22Rv1 (cell line): ENCODE data around the gene TMEM209.
"Not testable (repeated sequence)": the region's sequence is repeated elsewhere in the genome, so short reads cannot be mapped to it uniquely, and the experiment has no call there.

Experiments
- H3K27ac ChIP-seq: fragments of 450-650 bp; 2 replicates; pipeline ENCODE4 v1.5.1; 2017
- CTCF ChIP-seq: fragments of 450-650 bp; IDR thresholded peaks from 2 replicates; pipeline ENCODE4 v1.5.1; 2017; ENCODE audit warnings: mild to moderate bottlenecking
- ZFX ChIP-seq: fragments of 450-650 bp; IDR thresholded peaks from 2 replicates; pipeline ENCODE4 v1.6.1; 2017; ENCODE audit warnings: antibody characterized with exemption, borderline replicate concordance

The TMEM209 gene

DNA sequence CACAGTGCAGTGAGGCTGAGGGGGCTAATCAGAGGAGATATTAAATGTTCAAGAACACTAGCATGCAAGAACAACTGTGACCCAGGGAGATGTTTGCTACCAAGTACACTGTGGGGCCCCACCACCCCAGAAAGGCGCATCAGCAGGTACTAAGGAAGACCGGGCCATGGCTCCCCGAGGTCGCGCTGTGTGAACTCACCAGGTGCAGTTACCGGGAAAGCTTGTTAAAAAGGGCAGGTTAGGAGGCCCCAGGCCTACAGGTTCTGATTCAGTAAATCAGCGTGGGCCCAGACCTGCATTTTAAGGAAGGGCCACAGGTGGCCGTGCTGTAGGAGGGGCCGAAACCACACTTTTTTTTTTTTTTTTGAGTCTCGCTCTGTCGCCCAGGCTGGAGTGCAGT is 54.6 kb downstream of the TMEM209 start:
- H3K27ac ChIP-seq = no peak overlapping the region
- TF ChIP-seq CTCF = no peak
- no peak for TF ChIP-seq ZFX

DNA sequence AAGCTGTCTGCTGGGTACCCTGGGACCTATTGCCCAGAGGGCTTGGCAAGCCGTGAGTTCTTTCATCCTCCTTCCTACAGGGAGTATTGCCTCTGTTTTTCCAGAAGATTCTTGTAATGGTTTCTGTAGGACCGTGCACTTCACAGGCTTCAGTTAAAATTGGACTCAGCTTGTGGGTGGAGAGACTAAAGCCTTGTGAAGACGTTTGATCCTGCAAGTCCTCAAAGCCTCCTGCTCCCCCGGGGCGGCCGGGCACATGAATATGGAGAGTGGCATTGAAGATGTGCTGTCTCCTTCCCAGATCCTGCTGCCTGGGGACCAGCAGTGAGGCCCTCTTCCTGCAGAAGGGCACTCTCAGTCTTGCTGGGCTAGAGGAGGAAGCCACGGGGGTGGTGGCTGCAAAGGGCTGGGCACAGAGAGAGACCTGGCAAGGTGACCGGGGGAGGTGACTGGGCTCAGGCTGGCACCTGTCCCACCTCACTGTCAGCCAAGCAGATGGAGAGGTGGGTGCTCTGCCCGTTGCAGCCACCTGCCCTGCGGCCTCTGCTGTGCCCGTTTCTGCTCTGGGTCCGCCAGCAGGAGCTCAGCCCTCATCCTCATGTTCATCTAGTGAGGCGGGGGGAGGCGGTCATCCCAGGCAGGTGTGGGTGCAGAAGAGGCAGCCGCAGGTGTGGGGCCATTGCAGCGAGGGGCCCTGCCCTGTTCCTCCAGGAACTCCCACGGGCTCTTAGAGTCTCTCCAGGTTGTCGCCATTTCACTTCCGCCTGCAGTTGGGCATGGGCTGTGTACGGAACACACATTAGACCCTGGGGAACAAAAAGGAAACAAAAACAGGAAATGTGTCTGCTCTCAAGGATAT is 55.7 kb downstream of the TMEM209 start:
- H3K27ac ChIP-seq = no peak overlapping the region
- TF ChIP-seq ZFX (no peak), CTCF (no peak)

GRCh38 chr7:130148561-130148960 is 56.6 kb downstream of the TMEM209 start:
- no peak for TF ChIP-seq CTCF
- no peak for TF ChIP-seq ZFX
- H3K27ac ChIP-seq = no peak overlapping the region

GRCh38 chr7:130147710-130148325 is 57.4 kb downstream of the TMEM209 start:
- no peak overlapping the region for H3K27ac ChIP-seq
- TF ChIP-seq CTCF (no peak), ZFX (no peak)

DNA sequence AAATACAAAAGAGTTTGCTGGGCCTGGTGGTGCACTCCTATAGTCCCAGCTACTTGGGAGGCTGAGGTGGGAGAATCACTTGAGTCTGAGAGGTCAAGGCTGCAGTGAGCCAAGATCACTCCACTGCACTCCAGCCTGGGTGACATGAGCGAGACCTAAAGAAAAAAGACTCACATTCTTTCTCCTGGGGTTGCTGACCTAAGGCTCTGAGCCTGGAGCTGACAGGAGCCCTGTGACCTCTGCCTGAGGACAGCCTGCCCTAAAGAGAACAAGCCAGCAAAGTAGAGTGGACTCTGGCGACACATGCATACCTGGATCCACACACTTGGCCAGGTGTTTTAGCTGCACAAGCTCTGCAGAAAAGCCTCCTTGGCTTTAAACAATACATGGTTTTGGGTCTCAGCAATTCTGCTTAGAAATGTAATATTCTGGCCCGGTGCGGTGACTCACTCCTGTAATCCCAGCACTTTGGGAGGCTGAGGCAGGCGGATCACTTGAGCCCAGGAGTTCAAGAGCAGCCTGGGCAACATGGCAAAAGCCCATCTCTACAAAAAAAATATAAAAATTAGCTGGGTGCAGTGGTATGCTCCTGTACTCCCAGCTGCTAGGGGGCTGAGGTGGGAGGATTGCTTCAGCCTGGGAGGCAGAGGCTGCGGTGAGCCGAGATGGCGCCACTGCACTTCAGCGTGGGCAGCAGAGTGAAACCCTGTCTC is 58.4 kb downstream of the TMEM209 start:
- no peak overlapping the region for H3K27ac ChIP-seq
- no peak for TF ChIP-seq CTCF
- TF ChIP-seq ZFX = no peak

DNA sequence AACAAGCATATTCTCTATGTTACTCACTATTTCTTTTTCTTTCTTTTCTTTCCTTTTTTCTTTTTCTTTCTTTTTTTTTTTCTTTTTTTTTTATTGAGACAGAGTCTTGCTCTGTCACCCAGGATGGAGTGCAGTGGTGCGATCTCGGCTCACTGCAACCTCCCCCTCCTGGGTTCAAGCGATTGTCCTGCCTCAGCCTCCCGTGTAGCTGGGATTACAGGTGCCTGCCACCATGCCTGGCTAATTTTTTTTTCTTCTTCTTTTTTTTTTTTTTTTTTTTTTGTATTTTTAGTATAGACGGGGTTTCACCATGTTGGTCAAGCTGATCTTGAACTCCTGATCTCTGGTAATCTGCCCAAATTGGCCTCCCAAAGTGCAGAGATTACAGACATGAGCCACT is 59.1 kb downstream of the TMEM209 start:
- H3K27ac ChIP-seq = not testable (repeated sequence)

- H3K27ac ChIP-seq = no peak overlapping the region
- TF ChIP-seq ZFX (no peak), CTCF (no peak)
Observed at GRCh38 chr7:130145424-130146100, 59.6 kb downstream of the TMEM209 start.
